Putamen (tissue), 1 donor: Measurements from ENCODE around the gene KCNJ9.
"Not testable (repeated sequence)": the region's sequence is repeated elsewhere in the genome, so short reads cannot be mapped to it uniquely, and the experiment has no call there.

Source experiments
- DNase-seq: peaks from one replicate; pipeline ENCODE4 v3.0.0-alpha.2; 2016; ENCODE audit warnings: low spot score

The KCNJ9 gene

GRCh38 chr1:160103658-160104408, 22.5 kb downstream of the KCNJ9 start:
- DNase-seq, result peak; percentile 68

- no peak for DNase-seq
Measured at GRCh38 chr1:160104486-160104885, 23.1 kb downstream of the KCNJ9 start.

GRCh38 chr1:160105155-160105554, 23.8 kb downstream of the KCNJ9 start:
- DNase-seq, result no peak

- DNase-seq, result no peak
Measured at GRCh38 chr1:160107512-160107911, 26.2 kb downstream of the KCNJ9 start.

- DNase-seq, result no peak
Measured at GRCh38 chr1:160108888-160109662, 27.7 kb downstream of the KCNJ9 start.

GRCh38 chr1:160109686-160110085, 28.3 kb downstream of the KCNJ9 start:
- no peak for DNase-seq

GRCh38 chr1:160111462-160111861, 30.1 kb downstream of the KCNJ9 start:
- not testable (repeated sequence) for DNase-seq

GRCh38 chr1:160112357-160112756, 31.0 kb downstream of the KCNJ9 start:
- DNase-seq, result no peak

GRCh38 chr1:160113407-160113806, 32.1 kb downstream of the KCNJ9 start:
- DNase-seq, result no peak

- DNase-seq, result no peak
Measured at GRCh38 chr1:160114085-160114484, 32.7 kb downstream of the KCNJ9 start.

- no peak for DNase-seq
Measured at GRCh38 chr1:160115545-160116282, 34.4 kb downstream of the KCNJ9 start, which contains the start of gene ATP1A2. Gene ATP1A2 (plus strand): TSS chr1:160115759. CDS start chr1:160115862, 103 bp downstream.

- DNase-seq, result no peak
Measured at GRCh38 chr1:160116283-160117147, 35.2 kb downstream of the KCNJ9 start.

- no peak for DNase-seq
Measured at GRCh38 chr1:160117300-160117699, 36.0 kb downstream of the KCNJ9 start.

GRCh38 chr1:160117709-160118183, 36.4 kb downstream of the KCNJ9 start:
- peak; percentile 82 for DNase-seq

- no peak for DNase-seq
Measured at GRCh38 chr1:160118928-160119327, 37.6 kb downstream of the KCNJ9 start.

- DNase-seq, result no peak
Measured at GRCh38 chr1:160120797-160121196, 39.5 kb downstream of the KCNJ9 start.

- no peak for DNase-seq
Measured at GRCh38 chr1:160121388-160121787, 40.0 kb downstream of the KCNJ9 start.

GRCh38 chr1:160122978-160123495, 41.7 kb downstream of the KCNJ9 start:
- DNase-seq, result no peak

GRCh38 chr1:160123726-160124125, 42.4 kb downstream of the KCNJ9 start:
- DNase-seq, result no peak

GRCh38 chr1:160124705-160125478, 43.6 kb downstream of the KCNJ9 start:
- no peak for DNase-seq
